Middle frontal gyrus (tissue), 1 donor: ENCODE results near the gene NANOGP8.
A peak's percentile ranks its signal among the peaks of the same experiment; 100 is the strongest.
"Not testable (repeated sequence)": the region's sequence is repeated elsewhere in the genome, so short reads cannot be mapped to it uniquely, and the experiment has no call there.

Source experiments
- DNase-seq: peaks from one replicate; pipeline ENCODE4 v3.0.0-alpha.2; 2015; ENCODE audit warnings: low spot score; ENCODE audit errors: extremely low spot score

NANOGP8 gene

DNA sequence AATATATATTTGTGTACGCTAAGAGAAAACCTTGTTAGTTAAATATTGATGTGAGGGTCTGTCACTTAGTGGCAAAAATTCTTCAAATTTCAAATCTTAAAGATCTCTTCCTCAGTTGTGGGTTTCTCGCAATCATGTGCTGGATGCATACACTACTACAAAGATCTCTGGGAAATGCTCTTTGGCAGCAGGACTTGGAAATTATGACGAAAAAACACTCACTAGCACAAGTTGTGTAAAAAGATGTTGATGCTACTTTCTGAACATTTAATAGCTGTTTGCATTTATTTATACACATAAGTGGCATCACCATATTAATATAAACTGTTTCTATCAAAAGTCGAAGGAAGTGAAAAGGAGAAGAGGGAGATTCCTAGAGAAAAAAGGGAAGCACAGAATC is 10.8 kb upstream of the NANOGP8 start:
- no peak for DNase-seq

DNA sequence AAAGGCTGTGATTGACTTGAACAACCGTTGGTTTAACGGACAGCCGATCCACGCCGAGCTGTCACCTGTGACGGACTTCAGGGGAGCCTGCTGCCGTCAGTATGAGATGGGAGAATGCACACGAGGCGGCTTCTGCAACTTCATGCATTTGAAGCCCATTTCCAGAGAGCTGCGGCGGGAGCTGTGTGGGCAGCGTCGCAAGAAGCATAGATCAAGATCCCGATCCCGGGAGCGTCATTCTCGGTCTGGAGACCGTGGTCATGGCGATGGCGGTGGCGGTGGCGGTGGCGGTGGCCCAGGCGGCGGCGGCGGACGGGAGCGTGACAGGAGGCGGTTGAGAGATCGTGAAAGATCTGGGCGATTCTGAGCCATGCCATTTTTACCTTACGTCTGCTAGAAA is 7.8 kb upstream of the NANOGP8 start:
- DNase-seq: no peak

DNA sequence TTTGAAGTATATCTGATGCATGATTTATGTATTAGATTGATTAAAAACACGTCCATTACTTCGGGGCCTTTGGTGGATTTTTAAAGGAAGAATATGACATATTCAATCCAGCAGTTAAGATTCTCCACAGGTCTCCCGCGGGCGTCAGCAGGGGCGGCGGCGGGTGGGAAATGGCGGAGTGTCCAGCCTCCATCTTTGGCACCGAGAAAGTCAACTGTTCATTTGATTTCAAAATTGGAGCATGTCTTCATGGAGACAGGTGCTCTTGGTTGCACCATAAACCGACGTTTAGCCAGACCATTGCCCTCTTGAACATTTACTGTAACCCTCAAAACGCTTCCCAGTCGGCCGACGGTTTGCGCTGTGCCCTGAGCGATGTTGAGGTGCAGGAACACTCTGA is 7.2 kb upstream of the NANOGP8 start:
- DNase-seq: no peak

DNA sequence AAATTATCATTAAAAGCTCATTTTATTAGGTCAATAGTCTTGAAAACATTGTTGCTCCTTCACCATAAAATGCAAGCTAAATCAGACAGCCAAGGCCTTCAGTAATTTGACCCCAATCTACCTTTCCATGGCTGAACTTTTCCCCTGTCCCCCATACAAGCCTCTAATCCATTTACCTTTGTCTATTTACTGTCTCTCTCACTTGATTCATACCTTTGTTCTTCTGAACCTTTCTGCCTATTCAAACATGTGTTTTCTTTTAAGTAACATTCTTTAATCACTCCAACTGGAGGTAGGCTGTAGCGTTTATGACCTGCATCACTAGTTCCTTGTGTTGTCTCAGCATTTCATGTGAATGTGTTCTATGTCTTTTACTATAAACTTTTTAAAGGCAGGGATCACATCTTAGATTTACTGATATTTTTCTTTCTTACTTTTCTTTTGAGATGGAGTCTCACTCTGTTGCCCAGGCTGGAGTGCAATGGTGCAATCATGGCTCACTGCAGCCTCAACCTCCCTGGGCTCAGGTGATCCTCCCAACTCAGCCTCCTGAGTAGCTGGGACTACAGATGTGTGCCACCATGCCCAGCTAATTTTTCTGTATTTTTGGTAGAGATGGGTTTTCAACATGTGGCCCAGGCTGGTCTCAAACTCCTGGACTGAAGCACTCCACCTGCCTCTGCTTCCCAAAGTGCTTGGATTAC is 5.2 kb upstream of the NANOGP8 start:
- DNase-seq: no peak

DNA sequence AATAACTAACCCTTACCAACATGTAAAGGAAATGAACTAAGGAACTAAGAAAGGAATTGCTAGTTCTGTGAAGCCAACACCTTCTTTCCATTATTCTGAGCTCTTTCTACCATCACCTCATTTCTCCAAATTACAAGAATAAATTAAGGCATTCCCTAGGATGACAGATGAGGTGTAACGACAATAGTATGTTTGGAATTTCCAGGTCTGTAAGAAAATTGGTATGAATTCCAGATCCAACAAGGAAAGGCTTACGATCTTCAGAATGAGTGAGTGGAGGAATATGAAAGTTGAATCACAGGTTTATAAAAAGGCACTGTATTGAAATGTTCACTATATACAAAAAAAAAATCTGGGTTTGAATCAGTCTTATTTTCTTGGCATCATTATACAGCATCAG is 4.5 kb upstream of the NANOGP8 start:
- no peak for DNase-seq

DNA sequence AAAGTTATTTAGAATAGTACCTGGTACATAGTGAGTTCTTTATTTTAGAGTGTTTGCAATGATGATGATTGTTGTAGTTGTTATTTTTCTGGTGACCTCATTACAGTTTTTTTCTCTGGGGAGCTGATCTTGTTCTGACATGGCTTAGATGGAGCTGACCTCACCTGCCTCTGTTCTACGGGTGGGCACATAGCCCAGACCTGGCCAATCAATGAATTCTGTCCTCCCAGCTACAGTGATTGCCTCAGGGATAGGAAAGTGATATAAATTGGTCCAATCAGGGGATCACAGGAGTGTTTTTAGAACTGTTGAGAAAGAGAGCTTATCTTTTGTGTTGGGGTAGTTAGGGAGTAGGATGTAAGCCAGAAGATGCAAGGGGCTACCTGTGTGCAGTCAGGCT is 3.2 kb upstream of the NANOGP8 start:
- DNase-seq: no peak

DNA sequence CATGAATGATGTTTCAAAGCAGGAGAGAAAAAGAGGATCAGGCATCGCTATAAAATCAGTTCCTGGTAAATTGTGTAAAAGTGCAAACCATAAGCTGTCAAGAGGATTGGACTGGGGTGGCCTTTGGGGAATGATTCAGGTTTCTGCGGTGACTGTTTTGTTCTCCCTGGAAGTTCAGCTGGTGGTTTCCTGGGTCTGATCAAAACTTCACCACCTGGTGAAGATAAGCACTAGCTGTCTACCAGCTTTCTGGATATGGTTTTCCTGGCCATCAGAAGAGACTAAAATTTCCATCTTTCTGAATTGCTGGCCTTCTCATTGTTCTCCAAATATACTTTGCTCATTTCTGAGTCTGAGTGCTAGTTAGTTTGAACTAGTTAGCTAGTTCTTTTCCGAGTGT is 2.7 kb upstream of the NANOGP8 start:
- no peak for DNase-seq

DNA sequence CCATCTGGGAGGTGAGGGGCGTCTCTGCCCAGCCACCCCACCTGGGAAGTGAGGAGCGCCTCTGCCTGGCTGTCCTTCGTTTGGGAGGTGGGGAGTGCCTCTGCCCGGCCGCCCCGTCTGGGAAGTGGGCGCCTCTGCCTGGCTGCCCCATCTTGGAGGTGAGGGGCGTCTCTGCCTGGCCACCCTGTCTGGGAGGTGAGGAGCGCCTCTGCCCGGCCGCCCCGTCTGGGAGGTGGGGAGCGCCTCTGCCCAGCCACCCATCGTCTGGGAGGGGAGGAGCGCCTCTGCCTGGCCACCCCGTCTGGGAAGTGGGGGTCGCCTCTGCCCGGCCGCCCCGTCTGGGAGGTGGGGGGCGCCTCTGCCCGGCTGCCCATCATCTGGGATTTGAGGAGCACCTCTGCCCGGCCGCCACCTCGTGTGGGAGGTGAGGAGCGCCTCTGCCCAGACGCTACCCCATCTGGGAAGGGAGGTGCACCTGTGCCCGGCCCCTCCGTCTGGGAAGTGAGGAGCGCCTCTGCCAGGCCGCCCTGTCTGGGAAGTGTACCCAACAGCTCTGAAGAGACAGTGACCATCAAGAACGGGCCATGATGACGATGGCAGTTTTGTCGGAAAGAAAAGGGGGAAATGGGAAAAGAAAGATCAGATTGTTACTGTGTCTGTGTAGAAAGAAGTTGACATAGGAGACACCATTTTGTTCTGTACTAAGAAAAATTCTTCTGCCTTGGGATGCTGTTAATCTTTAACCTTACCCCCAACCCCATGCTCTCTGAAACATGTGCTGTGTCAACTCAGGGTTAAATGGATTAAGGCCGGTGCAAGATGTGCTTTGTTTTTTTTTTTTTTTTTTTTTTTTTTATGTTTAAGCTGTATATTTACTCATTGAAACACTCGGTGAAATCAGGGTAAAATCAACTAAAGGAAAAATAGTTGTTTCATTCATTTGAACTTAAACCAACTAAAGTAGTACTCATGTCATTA is 2.4 kb downstream of the NANOGP8 start:
- DNase-seq: not testable (repeated sequence)

DNA sequence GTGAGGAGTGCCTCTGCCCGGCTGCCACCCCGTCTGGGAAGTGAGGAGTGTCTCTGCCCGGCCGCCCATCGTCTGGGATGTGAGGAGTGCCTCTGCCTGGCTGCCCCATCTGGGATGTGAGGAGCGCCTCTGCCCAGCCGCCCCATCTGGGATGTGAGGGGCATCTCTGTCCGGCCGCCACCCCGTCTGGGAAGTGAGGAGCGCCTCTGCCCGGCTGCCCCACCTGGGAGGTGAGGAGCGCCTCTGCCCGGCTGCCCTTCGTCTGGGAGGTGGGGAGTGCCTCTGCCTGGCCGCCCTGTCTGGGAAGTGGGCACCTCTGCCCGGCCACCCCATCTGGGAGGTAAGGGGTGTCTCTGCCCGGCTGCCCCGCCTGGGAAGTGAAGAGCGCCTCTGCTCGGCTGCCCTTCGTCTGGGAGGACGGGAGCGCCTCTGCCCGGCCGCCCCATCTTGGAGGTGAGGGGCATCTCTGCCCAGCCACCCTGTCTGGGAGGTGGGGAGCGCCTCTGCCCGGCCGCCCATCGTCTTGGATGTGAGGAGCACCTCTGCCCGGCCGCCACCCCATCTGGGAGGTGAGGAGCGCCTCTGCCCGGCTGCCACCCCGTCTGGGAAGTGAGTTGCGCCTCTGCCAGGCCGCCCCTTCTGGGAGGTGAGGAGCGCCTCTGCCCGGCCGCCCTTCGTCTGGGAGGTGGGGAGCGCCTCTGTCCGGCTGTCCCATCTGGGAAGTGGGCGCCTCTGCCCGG is 3.3 kb downstream of the NANOGP8 start:
- DNase-seq: not testable (repeated sequence)

DNA sequence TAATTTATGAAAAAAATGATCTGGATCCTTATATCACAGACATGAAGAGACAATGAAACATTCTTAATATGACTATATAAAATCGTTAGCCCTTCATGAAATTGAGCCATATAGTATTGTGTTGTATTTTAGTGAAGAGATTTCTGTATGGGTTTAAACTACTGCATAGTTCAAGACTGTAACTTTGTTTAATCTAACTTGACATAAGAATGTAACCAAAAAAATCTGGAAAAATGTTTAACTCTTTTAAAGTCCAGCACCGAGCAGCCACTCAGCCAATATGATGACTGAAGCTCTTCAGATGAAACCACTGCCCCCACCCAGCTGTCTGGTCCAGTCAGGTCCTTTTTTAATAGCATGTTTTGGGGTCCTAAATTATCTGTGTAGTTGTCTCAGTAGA is 4.9 kb downstream of the NANOGP8 start:
- DNase-seq: no peak

DNA sequence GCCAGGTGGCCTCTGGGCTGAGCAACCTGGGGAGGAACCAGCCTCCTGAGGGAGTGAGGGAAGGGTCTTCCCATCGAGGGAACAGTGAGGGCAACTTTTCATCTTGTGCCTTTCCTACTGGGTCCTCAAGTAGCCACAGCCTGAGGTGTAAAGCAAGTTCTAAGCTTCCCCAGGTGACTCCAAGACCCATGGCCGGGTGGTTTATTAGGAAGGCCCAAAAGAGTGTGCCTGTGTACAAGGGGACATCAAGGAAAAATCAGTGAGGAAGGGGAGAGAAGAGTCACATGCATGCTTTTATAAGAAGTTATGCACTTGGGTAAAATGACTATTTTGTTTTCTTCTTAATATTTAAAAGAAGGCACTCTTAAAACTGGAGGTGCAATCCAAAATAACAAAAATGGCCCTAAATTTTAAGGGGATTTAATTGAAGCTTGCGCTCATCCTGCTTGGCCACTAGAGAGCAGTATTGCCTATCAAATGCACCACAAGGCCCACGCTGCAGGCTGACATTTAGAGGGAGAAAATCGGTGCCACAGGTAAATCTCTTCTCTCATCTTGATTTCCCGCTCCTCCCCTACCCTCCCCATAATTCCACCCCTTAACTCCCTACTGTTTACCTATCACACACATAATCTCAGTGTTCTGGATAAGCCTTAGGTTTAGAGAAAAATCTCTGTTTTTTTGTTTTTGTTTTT is 6.7 kb downstream of the NANOGP8 start:
- peak; percentile 27 for DNase-seq

DNA sequence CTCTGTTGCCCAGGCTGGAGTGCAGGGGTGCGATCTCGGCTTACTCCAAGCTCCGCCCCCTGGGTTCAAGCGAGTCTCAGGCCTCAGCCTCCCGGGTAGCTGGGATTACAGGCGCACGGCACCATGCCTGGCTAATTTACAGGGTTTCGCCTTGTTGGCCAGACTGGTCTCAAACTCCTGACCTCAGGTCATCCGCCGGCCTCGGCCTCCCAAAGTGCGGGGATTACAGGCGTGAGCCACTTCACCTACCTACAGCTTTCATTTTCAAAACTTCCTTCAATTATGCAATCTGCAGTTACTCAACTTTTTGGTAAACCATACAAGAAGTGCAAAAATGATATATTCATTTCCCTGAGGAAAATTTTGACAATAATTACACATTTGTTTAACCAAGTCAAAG is 14.0 kb downstream of the NANOGP8 start:
- no peak for DNase-seq

DNA sequence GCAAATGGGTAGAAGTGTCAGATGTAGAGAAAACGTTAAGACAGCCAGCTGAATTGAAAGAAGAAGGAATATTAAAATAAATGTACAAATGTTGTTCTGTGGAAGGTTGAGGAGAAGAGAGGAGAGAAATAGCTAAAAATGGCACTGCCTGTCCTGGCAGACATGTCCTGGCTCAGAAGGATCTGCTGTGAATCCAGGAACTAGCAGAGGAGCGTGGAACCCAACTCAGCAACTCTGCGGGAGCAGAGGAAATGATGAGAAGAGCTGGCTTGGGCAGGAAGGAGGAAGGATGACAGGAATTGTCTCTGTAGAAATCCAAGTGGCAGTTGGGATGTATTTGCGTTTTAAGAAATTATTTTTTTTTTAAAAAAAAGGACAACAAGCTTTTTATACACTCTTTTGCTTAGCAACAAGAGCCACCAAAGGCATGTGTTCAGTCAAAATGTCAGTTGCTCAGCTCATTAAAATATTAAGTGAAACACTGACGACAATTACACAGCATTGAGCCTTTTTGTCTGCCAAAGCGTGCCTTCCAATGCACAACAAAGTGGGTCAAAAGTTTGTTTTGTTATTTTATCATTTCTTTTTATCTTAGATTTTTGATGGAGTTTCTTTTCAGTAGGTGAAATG is 16.1 kb downstream of the NANOGP8 start:
- no peak for DNase-seq

DNA sequence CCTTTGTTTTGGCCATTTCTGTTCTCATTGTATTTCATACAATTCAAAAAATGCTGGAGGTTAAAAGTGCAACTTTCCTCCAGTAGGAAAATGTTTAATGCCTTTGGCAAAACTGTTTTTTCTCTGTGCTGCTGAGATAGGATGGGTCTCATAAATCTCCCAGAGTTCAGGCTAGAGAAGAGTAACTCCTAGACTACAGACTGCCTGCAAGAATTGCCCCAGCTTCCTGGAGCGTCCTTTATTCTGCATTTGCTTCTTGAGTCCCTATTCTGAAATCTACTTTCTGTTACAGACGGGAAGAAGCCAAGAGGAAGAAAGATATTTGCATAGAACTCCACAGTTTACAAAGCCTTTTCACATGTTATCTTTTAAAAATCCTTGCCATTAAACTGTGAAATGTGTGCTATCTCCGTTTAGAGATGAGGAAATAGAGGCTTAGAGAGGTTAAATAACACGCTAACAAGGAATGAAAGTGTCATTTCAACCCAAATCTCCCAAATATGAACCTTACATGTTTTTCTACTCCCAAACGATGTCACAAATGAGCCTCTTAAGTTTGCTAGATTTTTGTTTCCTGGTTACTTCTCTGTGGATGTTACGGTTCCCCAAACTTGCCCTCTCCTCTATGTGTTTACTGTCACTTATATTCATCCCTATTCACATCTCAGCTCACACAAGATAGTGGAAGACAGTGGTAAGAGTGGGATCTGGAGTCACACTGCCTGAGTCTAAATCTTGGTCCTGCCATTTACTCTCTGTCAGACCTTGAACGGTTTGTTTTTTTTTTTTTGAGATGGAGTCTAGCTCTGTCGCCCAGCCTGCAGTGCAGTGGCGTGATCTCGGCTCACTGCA is 17.4 kb downstream of the NANOGP8 start:
- no peak for DNase-seq

DNA sequence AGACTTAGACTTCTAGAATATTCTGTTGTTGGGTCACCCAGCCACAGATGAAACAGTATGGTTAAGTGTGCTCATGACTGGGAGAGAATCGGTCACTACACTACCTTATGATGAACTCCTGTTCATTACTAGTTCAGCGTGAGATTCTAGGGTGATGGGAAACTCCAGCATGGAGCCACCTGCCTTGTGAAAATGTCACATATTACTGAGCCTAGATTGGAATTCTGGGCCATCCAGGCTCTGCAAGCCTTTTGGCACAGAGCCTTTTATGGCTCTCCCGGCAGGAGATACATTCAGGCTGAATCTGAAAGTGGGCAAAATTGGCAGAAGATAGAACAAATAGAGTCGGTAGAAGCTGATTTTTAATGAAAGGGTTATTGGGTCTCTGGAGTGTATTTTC is 19.0 kb downstream of the NANOGP8 start:
- no peak for DNase-seq

DNA sequence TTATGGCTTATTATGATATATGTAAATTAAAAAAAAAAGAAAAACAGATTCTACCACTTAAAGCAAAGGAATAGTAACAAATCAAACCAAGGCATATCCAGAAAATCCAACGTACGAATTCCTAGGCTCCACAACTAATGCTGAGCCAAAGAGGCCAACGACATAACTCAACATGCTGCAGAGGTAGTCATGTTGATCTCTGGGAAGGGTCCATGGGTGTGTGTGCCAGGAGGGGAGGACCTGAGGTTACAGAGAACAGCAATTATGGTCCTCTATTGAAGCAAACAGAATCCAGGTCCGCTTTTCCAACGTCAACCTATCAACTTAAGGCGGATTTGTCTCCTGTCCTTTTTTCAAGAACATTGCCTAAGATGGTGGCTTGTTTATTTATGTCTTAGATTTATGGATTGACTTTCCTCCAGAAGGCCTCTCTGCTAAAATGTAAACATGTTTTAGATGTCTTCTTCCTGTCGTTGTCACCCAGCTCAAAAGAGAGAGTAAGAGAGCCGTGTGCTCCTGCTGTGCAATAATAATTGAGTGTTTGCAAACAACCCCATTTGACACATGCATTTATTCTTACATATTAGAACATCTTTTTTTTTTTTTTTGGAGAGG is 20.4 kb downstream of the NANOGP8 start:
- DNase-seq: no peak

DNA sequence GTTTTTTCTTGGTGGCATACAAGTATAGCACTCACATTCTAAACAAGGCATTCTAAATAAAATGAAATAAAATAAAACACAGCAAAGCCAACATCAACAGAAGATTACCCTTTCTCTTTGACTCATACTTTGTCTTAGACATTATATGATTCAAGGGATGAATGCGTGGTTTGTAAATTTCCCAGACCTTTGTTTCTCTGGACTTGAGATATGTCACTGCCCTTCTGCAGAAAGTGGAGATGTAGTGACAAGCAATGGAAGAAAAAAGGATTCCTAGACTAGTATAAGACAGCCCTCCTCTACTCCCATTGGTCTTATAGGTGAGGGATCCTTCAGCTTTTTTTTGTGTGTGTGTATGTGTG is 22.4 kb downstream of the NANOGP8 start:
- DNase-seq: no peak

DNA sequence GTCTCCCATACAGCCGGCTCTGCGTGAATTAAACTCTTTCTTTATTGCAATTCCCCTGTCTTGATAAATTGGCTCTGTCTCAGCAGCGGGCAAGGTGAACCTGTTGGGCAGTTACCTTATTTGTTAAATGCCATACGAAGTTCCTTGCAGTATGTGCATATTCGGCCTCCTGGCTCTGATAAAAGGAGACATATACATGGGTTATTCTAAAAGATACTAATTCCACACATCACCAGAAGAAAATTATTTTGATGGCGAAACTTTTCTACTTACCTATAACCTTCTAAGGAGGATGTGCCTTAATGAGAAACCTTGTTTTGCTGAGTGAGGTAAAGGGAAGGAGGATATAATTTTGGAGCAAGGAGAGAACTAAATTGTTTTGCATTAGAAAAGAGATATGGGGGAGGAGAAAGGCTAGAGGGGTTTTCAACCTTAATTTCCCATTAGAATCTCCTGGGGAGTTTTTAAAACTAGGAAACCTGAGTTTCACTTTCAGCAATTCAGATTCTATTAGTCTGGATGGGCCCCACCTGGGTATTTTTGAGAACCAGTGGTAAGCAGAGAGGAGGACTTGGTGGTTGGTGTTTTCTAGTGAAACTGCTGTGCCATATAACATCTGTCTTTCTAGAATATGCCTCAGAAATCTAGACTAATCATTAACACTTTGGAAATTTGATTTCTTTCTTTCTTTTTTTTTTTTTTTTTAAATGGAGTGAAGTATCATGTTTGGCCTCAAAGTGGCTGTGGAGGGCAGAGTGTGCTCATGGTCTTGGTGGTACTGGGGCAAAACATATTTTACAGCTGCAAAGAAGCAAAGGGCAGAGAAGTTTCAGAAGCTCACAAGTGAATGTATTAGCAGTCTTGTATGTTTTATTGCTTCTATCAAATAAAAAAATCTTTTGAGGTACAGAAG is 23.0 kb downstream of the NANOGP8 start:
- no peak for DNase-seq
